H9 (cell line): ENCODE measurements around the gene CALHM5. TPM values are rescaled to one million over a fixed set of nuclear protein-coding genes. Genes with fewer than 3 reads are reported as not detected.

Experiments used
- DNase-seq: peaks from one replicate; pipeline ENCODE4 v3.0.0-alpha.2; 2017
- H2AFZ ChIP-seq: one replicate; pipeline ENCODE4 v1.6.1; 2013; ENCODE audit warnings: mild to moderate bottlenecking, low read length, control low read depth, moderate library complexity
- H2AK5ac ChIP-seq: 2 replicates; pipeline ENCODE4 v1.6.1; 2013; ENCODE audit warnings: low read length, control low read depth, mixed read lengths; ENCODE audit not compliant: insufficient read length
- H2BK120ac ChIP-seq: one replicate; pipeline ENCODE4 v1.6.1; 2013; ENCODE audit warnings: low read depth, mild to moderate bottlenecking, low read length, control low read depth, inconsistent platforms; ENCODE audit not compliant: poor library complexity, severe bottlenecking
- H2BK12ac ChIP-seq: 2 replicates; pipeline ENCODE4 v1.6.1; 2013; ENCODE audit warnings: low read length, control low read depth, mixed read lengths, low read depth; ENCODE audit not compliant: insufficient read length
- H2BK15ac ChIP-seq: 2 replicates; pipeline ENCODE4 v1.6.1; 2013; ENCODE audit warnings: low read depth, low read length, control low read depth
- H2BK20ac ChIP-seq: one replicate; pipeline ENCODE4 v1.6.1; 2013; ENCODE audit warnings: low read depth, mild to moderate bottlenecking, low read length, control low read depth, inconsistent platforms; ENCODE audit not compliant: poor library complexity, severe bottlenecking
- H2BK5ac ChIP-seq: 2 replicates; pipeline ENCODE4 v1.6.1; 2013; ENCODE audit warnings: low read length, control low read depth, mixed read lengths; ENCODE audit not compliant: insufficient read length
- H3K14ac ChIP-seq: 2 replicates; pipeline ENCODE4 v1.6.1; 2013; ENCODE audit warnings: low read length, control low read depth; ENCODE audit not compliant: insufficient read depth
- H3K18ac ChIP-seq: 2 replicates; pipeline ENCODE4 v1.6.1; 2013; ENCODE audit warnings: low read depth, mild to moderate bottlenecking, mixed read lengths, low read length, control low read depth; ENCODE audit not compliant: insufficient read length
- H3K23ac ChIP-seq: 2 replicates; pipeline ENCODE4 v1.6.1; 2013; ENCODE audit warnings: low read length, control low read depth, mixed read lengths, low read depth; ENCODE audit not compliant: insufficient read length
- H3K23me2 ChIP-seq: 2 replicates; pipeline ENCODE4 v1.6.1; 2013; ENCODE audit warnings: low read depth, mild to moderate bottlenecking, mixed read lengths, low read length, control low read depth; ENCODE audit not compliant: insufficient read length, poor library complexity, severe bottlenecking
- H3K27ac ChIP-seq: 2 replicates; pipeline ENCODE4 v1.5.1; 2013; ENCODE audit warnings: low read length, control low read depth, mixed read lengths, low read depth; ENCODE audit not compliant: insufficient read length
- H3K27me3 ChIP-seq: 2 replicates; pipeline ENCODE4 v1.6.1; 2013; ENCODE audit warnings: low read length, control low read depth, inconsistent platforms; ENCODE audit not compliant: insufficient read depth
- H3K4ac ChIP-seq: 2 replicates; pipeline ENCODE4 v1.6.1; 2013; ENCODE audit warnings: low read depth, mild to moderate bottlenecking, control low read depth, inconsistent platforms, low read length, moderate library complexity
- H3K4me1 ChIP-seq: 2 replicates; pipeline ENCODE4 v1.6.1; 2013; ENCODE audit warnings: low read length, control low read depth, inconsistent platforms; ENCODE audit not compliant: insufficient read depth
- H3K4me2 ChIP-seq: 2 replicates; pipeline ENCODE4 v1.6.1; 2013; ENCODE audit warnings: low read length, control low read depth, mixed read lengths; ENCODE audit not compliant: insufficient read length, insufficient read depth
- H3K56ac ChIP-seq: 2 replicates; pipeline ENCODE4 v1.6.1; 2013; ENCODE audit warnings: low read depth, mild to moderate bottlenecking, mixed read lengths, low read length, control low read depth; ENCODE audit not compliant: insufficient read length
- H3K79me1 ChIP-seq: 2 replicates; pipeline ENCODE4 v1.6.1; 2013; ENCODE audit warnings: low read depth, mild to moderate bottlenecking, moderate library complexity, low read length, control low read depth, inconsistent platforms; ENCODE audit not compliant: insufficient read depth, poor library complexity, severe bottlenecking
- H3K79me2 ChIP-seq: 2 replicates; pipeline ENCODE4 v1.6.1; 2013; ENCODE audit warnings: low read length, control low read depth, inconsistent platforms; ENCODE audit not compliant: insufficient read depth
- H3K9ac ChIP-seq: 2 replicates; pipeline ENCODE4 v1.6.1; 2013; ENCODE audit warnings: low read length, control low read depth, mixed read lengths; ENCODE audit not compliant: insufficient read length; ENCODE audit errors: extremely low read depth
- H3K9me3 ChIP-seq: one replicate; pipeline ENCODE4 v1.6.1; 2013; ENCODE audit warnings: low read depth, low read length, inconsistent platforms; ENCODE audit not compliant: control insufficient read depth
- H3T11ph ChIP-seq: one replicate; pipeline ENCODE4 v1.6.1; 2013; ENCODE audit warnings: mild to moderate bottlenecking, low read length, control low read depth, inconsistent platforms
- H4K20me1 ChIP-seq: one replicate; pipeline ENCODE4 v1.6.1; 2013; ENCODE audit not compliant: control insufficient read depth, insufficient read length, insufficient read depth
- H4K5ac ChIP-seq: 2 replicates; pipeline ENCODE4 v1.6.1; 2013; ENCODE audit warnings: low read depth, mild to moderate bottlenecking, mixed read lengths, low read length, control low read depth; ENCODE audit not compliant: insufficient read length
- H4K8ac ChIP-seq: replicated peaks from 2 replicates; pipeline ENCODE4 v1.6.1; 2013; ENCODE audit warnings: low read length, control low read depth, mixed read lengths, low read depth; ENCODE audit not compliant: insufficient read length
- H4K91ac ChIP-seq: 2 replicates; pipeline ENCODE4 v1.6.1; 2013; ENCODE audit warnings: low read depth, mild to moderate bottlenecking, moderate library complexity, mixed read lengths, low read length, control low read depth; ENCODE audit not compliant: insufficient read length
- H3K27ac Mint-ChIP-seq, 3 experiments: 2 replicates in 2 of 3; 3 replicates in 1 of 3; pipeline ENCODE4 v1.8.0; 2020 to 2021; ENCODE audit warnings: mixed read lengths in 3 of 3, mild to moderate bottlenecking in 1 of 3, moderate library complexity in 1 of 3
- H3K27me3 Mint-ChIP-seq: 2 replicates; pipeline ENCODE4 v1.8.0; 2021; ENCODE audit warnings: low read depth, mild to moderate bottlenecking, moderate library complexity, mixed read lengths
- H3K36me3 Mint-ChIP-seq, 3 experiments: 2 replicates in 2 of 3; 3 replicates in 1 of 3; pipeline ENCODE4 v1.8.0; 2020 to 2021; ENCODE audit warnings: low read depth in 3 of 3, mixed read lengths in 3 of 3; ENCODE audit not compliant: insufficient read depth in 1 of 3
- H3K4me1 Mint-ChIP-seq, 2 experiments: 2 replicates each; pipeline ENCODE4 v1.8.0; 2020; ENCODE audit warnings: mixed read lengths in 2 of 2
- H3K4me3 Mint-ChIP-seq, 2 experiments: 2 replicates in 1 of 2; 3 replicates in 1 of 2; pipeline ENCODE4 v1.8.0; 2020 to 2021; ENCODE audit warnings: mild to moderate bottlenecking in 2 of 2, mixed read lengths in 2 of 2, moderate library complexity in 1 of 2
- H3K9me3 Mint-ChIP-seq, 2 experiments: 2 replicates in 1 of 2; 3 replicates in 1 of 2; pipeline ENCODE4 v1.8.0; 2020; ENCODE audit warnings: mild to moderate bottlenecking in 2 of 2, mixed read lengths in 2 of 2, moderate library complexity in 1 of 2
- CTCF ChIP-seq: fragments of 200-600 bp; sonication (generic); conservative IDR thresholded peaks from 3 replicates; pipeline ENCODE4 v1.8.0; 2021; ENCODE audit warnings: antibody characterized with exemption, mild to moderate bottlenecking
- WGBS: extraction: QIAGEN DNeasy Blood & Tissue Kit; methylation state at CpG from one replicate; pipeline ENCODE4 v1.1.7; 2013; ENCODE audit warnings: missing lambda C conversion rate, low lambda C conversion rate, mixed read lengths; ENCODE audit not compliant: insufficient read length; ENCODE audit errors: extremely low coverage; 5-methylcytosine and 5-hydroxymethylcytosine counted together
- total RNA-seq: library from RNA; stranded (reverse); gene quantifications from 2 replicates; pipeline ENCODE4 v1.2.1, GENCODE V29; 2021

Gene CALHM5
- total RNA-seq, 1 experiment from 2014 or later, result 0.09 TPM

- H3K4me3 Mint-ChIP-seq, result no peak overlapping the region
- no peak overlapping the region for H3K56ac ChIP-seq
- peaks cover 8 to 10% of the 10 kb centered on the region in 2 experiments for H3K4me1 Mint-ChIP-seq
- no peak overlapping the region for H2BK5ac ChIP-seq
- no peak overlapping the region for H4K91ac ChIP-seq
- no peak overlapping the region for H3K14ac ChIP-seq
- H2BK15ac ChIP-seq, result no peak overlapping the region
- H3K79me2 ChIP-seq, result no peaks in the 10 kb centered on the region
- DNase-seq, result no peak
- no peak overlapping the region for H3K4me2 ChIP-seq
- H3K27ac ChIP-seq, result no peak overlapping the region
- no peaks in the 10 kb centered on the region for H3K27me3 ChIP-seq
- no peaks in the 10 kb centered on the region for H3K79me1 ChIP-seq
- no peak for TF ChIP-seq CTCF
- H3K27ac Mint-ChIP-seq, result no peak overlapping the region
- no peak overlapping the region for H4K5ac ChIP-seq
- no peak overlapping the region for H3K9ac ChIP-seq
- H4K20me1 ChIP-seq, result no peaks in the 10 kb centered on the region
- H3K27me3 Mint-ChIP-seq, result peaks cover 4% of the 10 kb centered on the region; the same call in 1 of the 2 replicates
- H2AFZ ChIP-seq, result no peak overlapping the region
- H2BK20ac ChIP-seq, result no peak overlapping the region
- H3K36me3 Mint-ChIP-seq, result peaks cover 0 to 6% (median 4%) of the 10 kb centered on the region in 3 experiments; a peak in 3 of 7 replicates
- H3K4ac ChIP-seq, result no peak overlapping the region
- no CpG with 5 or more reads among the region's 3 CpGs for WGBS
- H2AK5ac ChIP-seq, result no peak overlapping the region
- no peak overlapping the region for H2BK12ac ChIP-seq
- no peaks in the 10 kb centered on the region for H3K23me2 ChIP-seq
- no peak overlapping the region for H4K8ac ChIP-seq
- H3K9me3 ChIP-seq, result no peaks in the 10 kb centered on the region
- H3K9me3 Mint-ChIP-seq, result peaks cover 7 to 17% of the 10 kb centered on the region in 2 experiments; a peak in 4 of 5 replicates
- H3K4me1 ChIP-seq, result no peaks in the 10 kb centered on the region
- H3K18ac ChIP-seq, result no peak overlapping the region
- no peak overlapping the region for H3K23ac ChIP-seq
- H3T11ph ChIP-seq, result no peak overlapping the region
- H2BK120ac ChIP-seq, result no peak overlapping the region
These were observed 4.1 kb upstream of the CALHM5 start for GRCh38 chr6:116507324-116507723.
